Activated CD8-positive, alpha-beta memory T cell treated with anti-CD3 and anti-CD28 coated beads, Interleukin-2, amount 50 U/mL, for 48 hours (primary cell): ENCODE measurements around the gene VTN.
A peak's percentile ranks its signal among the peaks of the same experiment; 100 is the strongest.

ENCODE experiments used
- DNase-seq: peaks from one replicate; pipeline ENCODE4 v3.0.0-alpha.2; 2020

VTN gene

GRCh38 chr17:28367641-28368305 is 2.3 kb downstream of the VTN start:
- no peak for DNase-seq

- no peak for DNase-seq
Observed at GRCh38 chr17:28366605-28367004, 3.5 kb downstream of the VTN start.

GRCh38 chr17:28365487-28365886 is 4.6 kb downstream of the VTN start:
- no peak for DNase-seq

GRCh38 chr17:28364665-28365363 is 5.3 kb downstream of the VTN start, which contains the start of gene SEBOX:
SEBOX (minus strand) TSS chr17:28365199; CDS start chr17:28365151, 48 bp downstream.
- DNase-seq = no peak

GRCh38 chr17:28363776-28364650 is 6.1 kb downstream of the VTN start:
- no peak for DNase-seq

GRCh38 chr17:28363186-28363585 is 6.9 kb downstream of the VTN start:
- DNase-seq = no peak

- DNase-seq = no peak
Observed at GRCh38 chr17:28357901-28358197, 12.3 kb downstream of the VTN start.

GRCh38 chr17:28357061-28357900 is 12.8 kb downstream of the VTN start, which contains the start of gene POLDIP2:
POLDIP2 (minus strand) TSS chr17:28357527; CDS start chr17:28357448, 79 bp downstream.
- peak; percentile 98 for DNase-seq

- DNase-seq = no peak
Observed at GRCh38 chr17:28350271-28350670, 19.8 kb downstream of the VTN start.

GRCh38 chr17:28348979-28349378 is 21.1 kb downstream of the VTN start:
- no peak for DNase-seq

- DNase-seq = no peak
Observed at GRCh38 chr17:28347261-28347891, 22.7 kb downstream of the VTN start.

GRCh38 chr17:28346746-28347246 is 23.3 kb downstream of the VTN start:
- no peak for DNase-seq

GRCh38 chr17:28346199-28346580 is 23.9 kb downstream of the VTN start:
- no peak for DNase-seq

- DNase-seq = no peak
Observed at GRCh38 chr17:28345419-28346198, 24.5 kb downstream of the VTN start.

- DNase-seq = no peak
Observed at GRCh38 chr17:28344435-28344901, 25.6 kb downstream of the VTN start.

- DNase-seq = no peak
Observed at GRCh38 chr17:28344011-28344410, 26.1 kb downstream of the VTN start.

GRCh38 chr17:28343491-28343932 is 26.6 kb downstream of the VTN start:
- DNase-seq = no peak

GRCh38 chr17:28342313-28342712 is 27.8 kb downstream of the VTN start:
- no peak for DNase-seq

- DNase-seq = no peak
Observed at GRCh38 chr17:28341516-28341915, 28.6 kb downstream of the VTN start.

GRCh38 chr17:28340374-28340773 is 29.7 kb downstream of the VTN start:
- no peak for DNase-seq

GRCh38 chr17:28339431-28339830 is 30.7 kb downstream of the VTN start:
- DNase-seq = no peak
